GM12892 (cell line): Measurements from ENCODE around the gene IGF1R.

Experiments
- POLR2A ChIP-seq: IDR thresholded peaks from 2 replicates; pipeline ENCODE4 v1.6.1; 2011; ENCODE audit warnings: low read depth, low read length, control low read depth
- POLR2AphosphoS5 ChIP-seq: IDR thresholded peaks from 2 replicates; pipeline ENCODE4 v1.6.1; 2011; ENCODE audit warnings: low read depth, low read length, control low read depth
- TAF1 ChIP-seq: IDR thresholded peaks from 2 replicates; pipeline ENCODE4 v1.6.1; 2011; ENCODE audit warnings: low read depth, mild to moderate bottlenecking, control low read depth, low read length, borderline replicate concordance

DNA sequence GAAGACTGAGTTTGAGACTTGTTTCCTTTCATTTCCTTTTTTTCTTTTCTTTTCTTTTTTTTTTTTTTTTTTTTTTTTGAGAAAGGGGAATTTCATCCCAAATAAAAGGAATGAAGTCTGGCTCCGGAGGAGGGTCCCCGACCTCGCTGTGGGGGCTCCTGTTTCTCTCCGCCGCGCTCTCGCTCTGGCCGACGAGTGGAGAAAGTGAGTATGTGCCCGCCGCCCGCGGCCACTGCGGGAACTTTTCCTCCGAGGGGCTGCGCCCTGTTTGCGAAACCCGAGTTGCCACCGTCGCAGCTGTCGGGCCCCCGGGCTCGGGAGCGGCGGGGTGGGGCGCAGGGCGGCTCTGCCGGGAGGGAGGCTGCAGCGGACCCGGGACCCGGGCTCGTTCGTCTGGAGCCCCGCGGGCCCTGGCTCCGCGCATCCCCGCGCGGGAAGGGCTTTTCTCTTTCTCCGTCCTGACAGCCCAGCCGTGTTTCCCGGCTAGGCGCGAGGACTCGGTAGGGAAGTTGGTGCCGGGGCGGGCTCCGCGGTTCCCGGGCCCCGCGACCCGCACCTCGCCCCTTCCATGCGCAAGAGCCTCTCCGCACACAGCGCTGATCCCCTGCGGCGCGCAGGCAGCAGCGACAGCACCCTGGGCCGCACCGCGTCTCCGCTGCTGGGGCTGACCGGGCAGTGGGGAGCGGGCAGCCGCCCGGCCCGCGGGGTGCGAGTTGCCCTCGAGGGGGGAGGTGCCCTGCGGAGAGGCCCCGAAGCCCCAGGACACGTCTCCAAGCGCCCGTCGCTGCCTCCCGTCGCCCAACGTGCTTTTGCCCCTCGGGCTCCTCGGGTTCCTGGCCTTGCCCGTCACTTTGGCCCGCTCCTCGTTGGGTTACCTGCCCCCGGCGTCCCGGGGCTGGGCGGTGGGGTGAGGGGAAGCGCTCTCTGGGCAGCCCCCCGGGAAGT is 1.4 kb downstream of the IGF1R start:
- TF ChIP-seq POLR2A (no peak), TAF1 (no peak), POLR2AphosphoS5 (no peak)
